Right renal cortex interstitium (tissue), 3 donors: ENCODE data around the gene CEBPB. TPM values are rescaled to one million over a fixed set of nuclear protein-coding genes. Genes with fewer than 3 reads are reported as not detected.

Experiments
- polyA plus RNA-seq, 3 donors: library from polyadenylated mRNA; unstranded; fragments of 120-200 nt; gene quantifications; one replicate each; pipeline ENCODE4 v1.2.1, GENCODE V29; 2013; ENCODE audit not compliant: insufficient read length in 3 of 3

Gene CEBPB
- polyA plus RNA-seq, 3 donors, result 3.1 to 3.8 (median 3.2) TPM

Other genes with a start within 250 kb of the CEBPB start
- 10 to 100 TPM in 2 of 3 donors, 1 to 10 TPM in 1; 9.9 to 10.7 (median 10.2) TPM for gene SNAI1, start 207.8 kb upstream of the CEBPB start, polyA plus RNA-seq
- 100 to 1,000 TPM; 149 to 151 (median 149) TPM for gene UBE2V1, start 77.7 kb upstream of the CEBPB start, polyA plus RNA-seq
- 10 to 100 TPM; 22.1 to 25.6 (median 24.6) TPM for gene PEDS1, start 37.1 kb upstream of the CEBPB start, polyA plus RNA-seq